GM12864 (cell line): ENCODE data around the gene SEC14L5.
A peak's percentile ranks its signal among the peaks of the same experiment; 100 is the strongest.

Source experiments
- DNase-seq: peaks from one replicate; pipeline ENCODE4 v3.0.0-alpha.2; 2011; ENCODE audit warnings: low read depth
- H3K4me3 ChIP-seq: 2 replicates; pipeline ENCODE4 v1.5.1; 2011; ENCODE audit warnings: mild to moderate bottlenecking, low read depth, low read length, control low read depth
- CTCF ChIP-seq: IDR thresholded peaks from 2 replicates; pipeline ENCODE4 v1.5.1; 2011; ENCODE audit warnings: low read depth, mild to moderate bottlenecking, moderate library complexity, low read length, control low read depth, inconsistent platforms; ENCODE audit errors: missing control alignments

SEC14L5 gene

GRCh38 chr16:5045499-5046115, 87.5 kb downstream of the SEC14L5 start:
- no peak for DNase-seq
- no peak overlapping the region for H3K4me3 ChIP-seq
- TF ChIP-seq CTCF = no peak

- no peak for DNase-seq
- H3K4me3 ChIP-seq = no peak overlapping the region
- no peak for TF ChIP-seq CTCF
Measured at GRCh38 chr16:5046914-5047313, 88.8 kb downstream of the SEC14L5 start.

- TF ChIP-seq CTCF = no peak
- DNase-seq = no peak
- no peak overlapping the region for H3K4me3 ChIP-seq
Measured at GRCh38 chr16:5054876-5055865, 97.0 kb downstream of the SEC14L5 start.

- H3K4me3 ChIP-seq = no peak overlapping the region
- DNase-seq = no peak
- TF ChIP-seq CTCF = peak; percentile 81
Measured at GRCh38 chr16:5056352-5056751, 98.2 kb downstream of the SEC14L5 start.

GRCh38 chr16:5058476-5058875, 100.3 kb downstream of the SEC14L5 start:
- TF ChIP-seq CTCF = peak; percentile 17

GRCh38 chr16:5059386-5060072, 101.4 kb downstream of the SEC14L5 start:
- H3K4me3 ChIP-seq = no peak overlapping the region
- DNase-seq = no peak
- TF ChIP-seq CTCF = no peak

More at GRCh38 chr16:5058476-5058875, 100.3 kb downstream of the SEC14L5 start:
- H3K4me3 ChIP-seq = no peak overlapping the region
- no peak for DNase-seq
